GM18505 (cell line): Measurements from ENCODE around the gene LGR5.
A peak's percentile ranks its signal among the peaks of the same experiment; 100 is the strongest.
"Not testable (repeated sequence)": the region's sequence is repeated elsewhere in the genome, so short reads cannot be mapped to it uniquely, and the experiment has no call there.

Source experiments
- ATAC-seq: cut with Tn5 transposase; IDR thresholded peaks from one replicate; pipeline ENCODE4 v1.9.1; 2021; ENCODE audit not compliant: unreplicated experiment
- POLR2A ChIP-seq: IDR thresholded peaks from 4 replicates; pipeline ENCODE4 v1.6.1; 2011; ENCODE audit warnings: borderline replicate concordance; ENCODE audit not compliant: insufficient read depth, insufficient read length; ENCODE audit errors: extremely low read depth

LGR5 gene

GRCh38 chr12:71524626-71525025 lies 85.0 kb downstream of the LGR5 start:
- no peak for ATAC-seq
- TF ChIP-seq POLR2A: no peak

GRCh38 chr12:71533703-71534102 lies 94.1 kb downstream of the LGR5 start:
- TF ChIP-seq POLR2A: no peak
- ATAC-seq: no peak

GRCh38 chr12:71536279-71536938 lies 96.8 kb downstream of the LGR5 start:
- TF ChIP-seq POLR2A: no peak
- peak; percentile 56 for ATAC-seq

- no peak for TF ChIP-seq POLR2A
- no peak for ATAC-seq
These were observed 97.5 kb downstream of the LGR5 start for GRCh38 chr12:71536939-71537622.

- no peak for TF ChIP-seq POLR2A
- no peak for ATAC-seq
These were observed 99.2 kb downstream of the LGR5 start for GRCh38 chr12:71538807-71539206.

- ATAC-seq: no peak
- TF ChIP-seq POLR2A: no peak
These were observed 102.0 kb downstream of the LGR5 start for GRCh38 chr12:71541583-71541982.

GRCh38 chr12:71546322-71546861 lies 106.8 kb downstream of the LGR5 start:
- TF ChIP-seq POLR2A: no peak
- ATAC-seq: no peak

GRCh38 chr12:71548893-71549292 lies 109.3 kb downstream of the LGR5 start:
- no peak for ATAC-seq
- no peak for TF ChIP-seq POLR2A

GRCh38 chr12:71551529-71551928 lies 111.9 kb downstream of the LGR5 start:
- no peak for ATAC-seq
- no peak for TF ChIP-seq POLR2A

- no peak for ATAC-seq
- TF ChIP-seq POLR2A: no peak
These were observed 113.3 kb downstream of the LGR5 start for GRCh38 chr12:71552728-71553501.

- no peak for TF ChIP-seq POLR2A
- no peak for ATAC-seq
These were observed 115.6 kb downstream of the LGR5 start for GRCh38 chr12:71555191-71555590.

GRCh38 chr12:71555789-71556188 lies 116.2 kb downstream of the LGR5 start:
- not testable (repeated sequence) for ATAC-seq

- ATAC-seq: no peak
- no peak for TF ChIP-seq POLR2A
These were observed 116.8 kb downstream of the LGR5 start for GRCh38 chr12:71556448-71556847.
